Measurements from ENCODE around the gene ZNF302.

Gene ZNF302

GRCh38 chr19:34732612-34733211 lies 55.2 kb downstream of the ZNF302 start:
- H3K4me1 ChIP-seq (ENCODE audit: control insufficient read depth, insufficient read depth, low read length) = peaks cover 7% of the 10 kb centered on the region; the same call in 1 of the 2 replicates
- no peak overlapping the region for H3K9ac ChIP-seq (ENCODE audit: low read depth, low read length)
- H3K27me3 ChIP-seq (ENCODE audit: control insufficient read depth, insufficient read depth, low read length) = no peaks in the 10 kb centered on the region
- H3K9me3 ChIP-seq (ENCODE audit: control insufficient read depth, insufficient read depth, low read length) = peaks cover 10% of the 10 kb centered on the region; the same call in 1 of the 2 replicates
- 0 out of 2 replicates have a peak, but pooled peaks cover 5% of the 10 kb centered on the region for H3K36me3 ChIP-seq (ENCODE audit: control insufficient read depth, insufficient read depth, low read length)
- no peak overlapping the region for H3K27ac ChIP-seq (ENCODE audit: low read depth, low read length)
- H3K4me3 ChIP-seq (ENCODE audit: low read depth, low read length) = peak overlapping the region; percentile 88

- H3K36me3 ChIP-seq (ENCODE audit: control insufficient read depth, insufficient read depth, low read length) = 0 out of 2 replicates have a peak, but pooled peaks cover 5% of the 10 kb centered on the region
- 0 out of 2 replicates have a peak, but pooled peaks cover 7% of the 10 kb centered on the region for H3K9me3 ChIP-seq (ENCODE audit: control insufficient read depth, insufficient read depth, low read length)
- H3K27ac ChIP-seq (ENCODE audit: low read depth, low read length) = peak overlapping the region; percentile 98
- H3K9ac ChIP-seq (ENCODE audit: low read depth, low read length) = peak overlapping the region; percentile 91
- peaks cover 7% of the 10 kb centered on the region; the same call in 1 of the 2 replicates for H3K4me1 ChIP-seq (ENCODE audit: control insufficient read depth, insufficient read depth, low read length)
- H3K27me3 ChIP-seq (ENCODE audit: control insufficient read depth, insufficient read depth, low read length) = no peaks in the 10 kb centered on the region
- peak overlapping the region; percentile 88 for H3K4me3 ChIP-seq (ENCODE audit: low read depth, low read length)
Observed at GRCh38 chr19:34733266-34733745, 55.8 kb downstream of the ZNF302 start.

- Histone ChIP-seq H3K4me3 (ENCODE audit: low read depth, low read length) (peak within 1 kb of the TSS; percentile 88), H3K27ac (ENCODE audit: low read depth, low read length) (peak within 1 kb of the TSS; percentile 98), H3K36me3 (ENCODE audit: control insufficient read depth, insufficient read depth, low read length) (0 out of 2 replicates have a peak, but pooled peaks cover 5% of the 10 kb centered on the region), H3K27me3 (ENCODE audit: control insufficient read depth, insufficient read depth, low read length) (no peaks in the 10 kb centered on the region), H3K9ac (ENCODE audit: low read depth, low read length) (peak within 1 kb of the TSS; percentile 91), H3K9me3 (ENCODE audit: control insufficient read depth, insufficient read depth, low read length) (0 out of 2 replicates have a peak, but pooled peaks cover 4% of the 10 kb centered on the region), H3K4me1 (ENCODE audit: control insufficient read depth, insufficient read depth, low read length) (peaks cover 7% of the 10 kb centered on the region; the same call in 1 of the 2 replicates)
Observed at GRCh38 chr19:34733746-34734536, 56.5 kb downstream of the ZNF302 start, which contains the start of gene ZNF181. TSS of gene ZNF181 (plus strand) at chr19:34734243. CDS start at chr19:34735038, 795 bp downstream.

- H3K27me3 ChIP-seq (ENCODE audit: control insufficient read depth, insufficient read depth, low read length) = no peaks in the 10 kb centered on the region
- peaks cover 7% of the 10 kb centered on the region; the same call in 1 of the 2 replicates for H3K4me1 ChIP-seq (ENCODE audit: control insufficient read depth, insufficient read depth, low read length)
- peak overlapping the region; percentile 98 for H3K27ac ChIP-seq (ENCODE audit: low read depth, low read length)
- H3K4me3 ChIP-seq (ENCODE audit: low read depth, low read length) = peak overlapping the region; percentile 88
- H3K36me3 ChIP-seq (ENCODE audit: control insufficient read depth, insufficient read depth, low read length) = peaks cover 12% of the 10 kb centered on the region
- H3K9me3 ChIP-seq (ENCODE audit: control insufficient read depth, insufficient read depth, low read length) = 0 out of 2 replicates have a peak, but pooled peaks cover 1% of the 10 kb centered on the region
- peak overlapping the region; percentile 91 for H3K9ac ChIP-seq (ENCODE audit: low read depth, low read length)
Observed at GRCh38 chr19:34734537-34735103, 57.1 kb downstream of the ZNF302 start.

Data from HUES48 (cell line).